DND-41 (cell line): ENCODE results near the gene SLX4IP.

Experiments used
- ATAC-seq: fragments of 200-7000 bp; cut with Tn5 transposase; 3 replicates; pipeline ENCODE4 v1.9.1; 2021; ENCODE audit warnings: low read depth; ENCODE audit not compliant: insufficient read depth
- DNase-seq: peaks from one replicate; pipeline ENCODE4 v3.0.0-alpha.2; 2020
- H2AFZ ChIP-seq: 2 replicates; pipeline ENCODE4 v1.6.0; 2012; ENCODE audit warnings: low read depth, low read length
- H3K27ac ChIP-seq: 2 replicates; pipeline ENCODE4 v1.5.1; 2012; ENCODE audit warnings: low read length, inconsistent platforms
- H3K27me3 ChIP-seq: fragments of 200-600 bp; sonication (generic); 2 replicates; pipeline ENCODE4 v1.6.0; 2012; ENCODE audit warnings: low read length, mild to moderate bottlenecking, inconsistent platforms; ENCODE audit not compliant: insufficient read depth, poor library complexity
- H3K36me3 ChIP-seq: 2 replicates; pipeline ENCODE4 v1.5.1; 2012; ENCODE audit warnings: low read length, inconsistent platforms; ENCODE audit not compliant: insufficient read depth
- H3K4me1 ChIP-seq: 2 replicates; pipeline ENCODE4 v1.5.1; 2012; ENCODE audit warnings: mild to moderate bottlenecking, low read length; ENCODE audit not compliant: insufficient read depth
- H3K4me2 ChIP-seq: 2 replicates; pipeline ENCODE4 v1.6.0; 2012; ENCODE audit warnings: mild to moderate bottlenecking, moderate library complexity, low read length, inconsistent platforms; ENCODE audit not compliant: insufficient read depth
- H3K4me3 ChIP-seq, 2 experiments: fragments of 200-600 bp in 1 of 2; shearing (Covaris generic) in 1 of 2; 2 replicates each; pipeline ENCODE4 v1.5.1; 2012 to 2016; ENCODE audit warnings: inconsistent platforms in 2 of 2, low read length in 2 of 2, mild to moderate bottlenecking in 2 of 2, low read depth in 1 of 2, moderate library complexity in 1 of 2
- H3K79me2 ChIP-seq: 2 replicates; pipeline ENCODE4 v1.6.0; 2012; ENCODE audit warnings: low read length, inconsistent platforms; ENCODE audit not compliant: insufficient read depth
- H3K9ac ChIP-seq: 2 replicates; pipeline ENCODE4 v1.6.0; 2012; ENCODE audit warnings: low read depth, mild to moderate bottlenecking, inconsistent platforms, low read length, moderate library complexity
- H3K9me3 ChIP-seq: 2 replicates; pipeline ENCODE4 v1.5.1; 2012; ENCODE audit warnings: low read length, moderate library complexity, mild to moderate bottlenecking, inconsistent platforms; ENCODE audit not compliant: insufficient read depth, severe bottlenecking
- H4K20me1 ChIP-seq: 2 replicates; pipeline ENCODE4 v1.6.0; 2012; ENCODE audit warnings: low read length; ENCODE audit not compliant: insufficient read depth
- CTCF ChIP-seq: IDR thresholded peaks from 2 replicates; pipeline ENCODE4 v1.5.1; 2012; ENCODE audit warnings: borderline replicate concordance, low read length, moderate library complexity, mild to moderate bottlenecking; ENCODE audit not compliant: poor library complexity, severe bottlenecking; ENCODE audit errors: extremely low read depth
- EZH2 ChIP-seq: IDR thresholded peaks from 3 replicates; pipeline ENCODE4 v1.6.1; 2012; ENCODE audit warnings: borderline replicate concordance, low read depth, mild to moderate bottlenecking, moderate library complexity, low read length, inconsistent platforms; ENCODE audit not compliant: severe bottlenecking

The SLX4IP gene

GRCh38 chr20:10621149-10621548 is 186.0 kb downstream of the SLX4IP start:
- Histone ChIP-seq H2AFZ (no peak overlapping the region), H3K9me3 (no peaks in the 10 kb centered on the region), H3K27me3 (no peaks in the 10 kb centered on the region), H3K4me2 (no peak overlapping the region), H3K36me3 (peaks cover 18% of the 10 kb centered on the region), H3K4me3 (no peak overlapping the region), H3K9ac (no peak overlapping the region), H3K79me2 (no peaks in the 10 kb centered on the region), H3K27ac (no peak overlapping the region), H4K20me1 (no peaks in the 10 kb centered on the region), H3K4me1 (no peaks in the 10 kb centered on the region)
- DNase-seq: no peak
- TF ChIP-seq EZH2 (no peak), CTCF (no peak)
- ATAC-seq: no peak

GRCh38 chr20:10622657-10623418 is 187.7 kb downstream of the SLX4IP start:
- H3K4me2 ChIP-seq: no peak overlapping the region
- H2AFZ ChIP-seq: no peak overlapping the region
- H4K20me1 ChIP-seq: no peaks in the 10 kb centered on the region
- TF ChIP-seq EZH2 (no peak), CTCF (no peak)
- DNase-seq (no peak), ATAC-seq (no peak)
- H3K27me3 ChIP-seq: no peaks in the 10 kb centered on the region
- peaks cover 18% of the 10 kb centered on the region for H3K36me3 ChIP-seq
- no peak overlapping the region for H3K4me3 ChIP-seq
- H3K79me2 ChIP-seq: no peaks in the 10 kb centered on the region
- no peak overlapping the region for H3K27ac ChIP-seq
- H3K4me1 ChIP-seq: no peaks in the 10 kb centered on the region
- no peaks in the 10 kb centered on the region for H3K9me3 ChIP-seq
- H3K9ac ChIP-seq: no peak overlapping the region

GRCh38 chr20:10625641-10626040 is 190.5 kb downstream of the SLX4IP start:
- H3K4me1 ChIP-seq: no peaks in the 10 kb centered on the region
- H3K9me3 ChIP-seq: no peaks in the 10 kb centered on the region
- H3K27me3 ChIP-seq: no peaks in the 10 kb centered on the region
- H3K79me2 ChIP-seq: no peaks in the 10 kb centered on the region
- no peak overlapping the region for H3K27ac ChIP-seq
- TF ChIP-seq EZH2: no peak
- no peak for TF ChIP-seq CTCF
- no peak overlapping the region for H3K4me3 ChIP-seq
- H3K36me3 ChIP-seq: peaks cover 15% of the 10 kb centered on the region
- no peak for DNase-seq
- H3K4me2 ChIP-seq: no peak overlapping the region
- H4K20me1 ChIP-seq: no peaks in the 10 kb centered on the region
- no peak for ATAC-seq
- no peak overlapping the region for H2AFZ ChIP-seq
- no peak overlapping the region for H3K9ac ChIP-seq
